ENCODE data around the gene RRAS2.

- TF ChIP-seq CTCF (conservative IDR thresholded peaks at IDR 0.05; ENCODE audit: low read length) (no peak), EZH2phosphoT487 (IDR thresholded peaks at IDR 0.05; ENCODE audit: borderline replicate concordance, low read depth, low read length) (no peak)
These were observed 2.6 kb downstream of the RRAS2 start for GRCh38 chr11:14356342-14356741.
